Activated CD8-positive, alpha-beta T cell treated with anti-CD3 and anti-CD28 coated beads for 36 hours (primary cell): ENCODE data around the gene GDPD1. TPM values are rescaled to one million over a fixed set of nuclear protein-coding genes. Genes with fewer than 3 reads are reported as not detected.

ENCODE experiments used
- ATAC-seq: fragments of 200-7000 bp; cut with Tn5 transposase; one replicate; pipeline ENCODE4 v1.10.0; 2021; ENCODE audit warnings: mild to moderate bottlenecking, moderate library complexity
- CTCF ChIA-PET: fragments of 350-600 bp; sonication (Branson Sonifier 250); formaldehyde crosslinking; loops from one replicate; lab custom pipeline; 2021; ENCODE audit warnings: antibody characterized with exemption; lab: Charles Lee
- POLR2A ChIA-PET: fragments of 350-600 bp; sonication (Branson Sonifier 250); formaldehyde crosslinking; loops from one replicate; lab custom pipeline; 2021; ENCODE audit warnings: antibody characterized with exemption; lab: Charles Lee
- DNase-seq: peaks from one replicate; pipeline ENCODE4 v3.0.0-alpha.2; 2020
- H3K27ac Mint-ChIP-seq: one replicate; pipeline ENCODE4 v1.8.0; 2021; ENCODE audit warnings: mild to moderate bottlenecking, mixed read lengths
- H3K27me3 Mint-ChIP-seq: one replicate; pipeline ENCODE4 v1.8.0; 2021; ENCODE audit warnings: mixed read lengths
- H3K36me3 Mint-ChIP-seq: one replicate; pipeline ENCODE4 v1.8.0; 2021; ENCODE audit warnings: low read depth, mixed read lengths
- H3K4me1 Mint-ChIP-seq: one replicate; pipeline ENCODE4 v1.8.0; 2021; ENCODE audit warnings: low read depth, mixed read lengths
- H3K4me3 Mint-ChIP-seq: one replicate; pipeline ENCODE4 v1.8.0; 2021; ENCODE audit warnings: mild to moderate bottlenecking, moderate library complexity, mixed read lengths
- H3K9me3 Mint-ChIP-seq: one replicate; pipeline ENCODE4 v1.8.0; 2021; ENCODE audit warnings: mixed read lengths
- intact Hi-C: fragments of 100-400 bp; cut with micrococcal nuclease; formaldehyde crosslinking; loops from one replicate; pipeline ENCODE4 v1.10.0; 2022
- total RNA-seq, 2 experiments: library from RNA; stranded (reverse); gene quantifications; one replicate each; pipeline ENCODE4 v1.2.3, GENCODE V29; 2021
- TF ChIP-seq, protein P1 (sequence below): fragments of 200-600 bp; IDR thresholded peaks from one replicate; pipeline ENCODE4 v1.8.0; 2022; ENCODE audit warnings: antibody characterized with exemption, mild to moderate bottlenecking

Gene GDPD1
- total RNA-seq, 2 experiments from 2014 or later, result 1.3 to 2.0 TPM

- Mint-ChIP-seq H3K9me3 (no peaks in the 10 kb centered on the region), H3K27me3 (no peaks in the 10 kb centered on the region), H3K27ac (no peak overlapping the region), H3K4me3 (no peak overlapping the region), H3K4me1 (no peaks in the 10 kb centered on the region), H3K36me3 (no peaks in the 10 kb centered on the region)
- ChIA-PET CTCF (interaction anchor here (0.7 to 1.4 kb wide), 2 partner anchors 164 to 194 kb away, joined by 3 to 4 read pairs; no protein-coding TSS in a partner anchor), POLR2A (no interaction called here)
- ATAC-seq, result no peak
- TF ChIP-seq, protein P1, sequence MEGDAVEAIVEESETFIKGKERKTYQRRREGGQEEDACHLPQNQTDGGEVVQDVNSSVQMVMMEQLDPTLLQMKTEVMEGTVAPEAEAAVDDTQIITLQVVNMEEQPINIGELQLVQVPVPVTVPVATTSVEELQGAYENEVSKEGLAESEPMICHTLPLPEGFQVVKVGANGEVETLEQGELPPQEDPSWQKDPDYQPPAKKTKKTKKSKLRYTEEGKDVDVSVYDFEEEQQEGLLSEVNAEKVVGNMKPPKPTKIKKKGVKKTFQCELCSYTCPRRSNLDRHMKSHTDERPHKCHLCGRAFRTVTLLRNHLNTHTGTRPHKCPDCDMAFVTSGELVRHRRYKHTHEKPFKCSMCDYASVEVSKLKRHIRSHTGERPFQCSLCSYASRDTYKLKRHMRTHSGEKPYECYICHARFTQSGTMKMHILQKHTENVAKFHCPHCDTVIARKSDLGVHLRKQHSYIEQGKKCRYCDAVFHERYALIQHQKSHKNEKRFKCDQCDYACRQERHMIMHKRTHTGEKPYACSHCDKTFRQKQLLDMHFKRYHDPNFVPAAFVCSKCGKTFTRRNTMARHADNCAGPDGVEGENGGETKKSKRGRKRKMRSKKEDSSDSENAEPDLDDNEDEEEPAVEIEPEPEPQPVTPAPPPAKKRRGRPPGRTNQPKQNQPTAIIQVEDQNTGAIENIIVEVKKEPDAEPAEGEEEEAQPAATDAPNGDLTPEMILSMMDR, result no peak
- intact Hi-C loops, result no loop called here
- DNase-seq, result no peak
Measured at GRCh38 chr17:59277031-59277430, 56.7 kb downstream of the GDPD1 start.

- no peak for DNase-seq
- H3K27me3 Mint-ChIP-seq, result no peaks in the 10 kb centered on the region
- no peak for ATAC-seq
- H3K4me3 Mint-ChIP-seq, result no peak overlapping the region
- no peaks in the 10 kb centered on the region for H3K9me3 Mint-ChIP-seq
- no peak overlapping the region for H3K27ac Mint-ChIP-seq
- CTCF ChIA-PET, result interaction anchor here (0.8 to 1.2 kb wide), 3 partner anchors 12 to 174 kb away, joined by 3 to 4 read pairs (median 3); no protein-coding TSS in a partner anchor
- intact Hi-C loops, result no loop called here
- no peaks in the 10 kb centered on the region for H3K36me3 Mint-ChIP-seq
- POLR2A ChIA-PET, result no interaction called here
- TF ChIP-seq, protein P1, result no peak
- no peaks in the 10 kb centered on the region for H3K4me1 Mint-ChIP-seq
Measured at GRCh38 chr17:59278406-59278805, 58.1 kb downstream of the GDPD1 start.

DNA sequence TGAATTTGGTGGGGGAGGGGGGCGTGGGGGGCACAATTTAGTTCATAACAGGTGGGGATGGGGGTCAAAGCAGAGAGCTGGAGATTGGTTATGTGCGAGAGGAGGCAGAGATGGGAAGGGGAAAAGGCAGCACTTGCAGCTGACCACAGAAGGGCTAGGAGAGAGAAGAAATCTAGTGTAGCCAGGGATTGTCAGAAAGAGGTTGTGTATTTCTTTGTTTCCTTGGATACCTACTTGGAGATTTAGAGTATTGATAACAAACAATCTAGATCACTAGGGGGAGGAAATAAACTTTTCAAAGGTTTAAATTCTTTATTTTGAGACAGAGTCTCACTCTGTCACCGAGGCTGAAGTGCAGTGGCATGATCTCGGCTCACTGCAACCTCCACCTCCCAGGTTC lies 64.0 kb downstream of the GDPD1 start:
- DNase-seq (no peak), ATAC-seq (no peak)
- POLR2A ChIA-PET, result no interaction called here
- H3K4me1 Mint-ChIP-seq, result peaks cover 2% of the 10 kb centered on the region
- CTCF ChIA-PET, result no interaction called here
- no peaks in the 10 kb centered on the region for H3K27me3 Mint-ChIP-seq
- no peak overlapping the region for H3K27ac Mint-ChIP-seq
- no peaks in the 10 kb centered on the region for H3K9me3 Mint-ChIP-seq
- H3K36me3 Mint-ChIP-seq, result no peaks in the 10 kb centered on the region
- intact Hi-C loops, result no loop called here
- TF ChIP-seq, protein P1, result no peak
- no peak overlapping the region for H3K4me3 Mint-ChIP-seq

DNA sequence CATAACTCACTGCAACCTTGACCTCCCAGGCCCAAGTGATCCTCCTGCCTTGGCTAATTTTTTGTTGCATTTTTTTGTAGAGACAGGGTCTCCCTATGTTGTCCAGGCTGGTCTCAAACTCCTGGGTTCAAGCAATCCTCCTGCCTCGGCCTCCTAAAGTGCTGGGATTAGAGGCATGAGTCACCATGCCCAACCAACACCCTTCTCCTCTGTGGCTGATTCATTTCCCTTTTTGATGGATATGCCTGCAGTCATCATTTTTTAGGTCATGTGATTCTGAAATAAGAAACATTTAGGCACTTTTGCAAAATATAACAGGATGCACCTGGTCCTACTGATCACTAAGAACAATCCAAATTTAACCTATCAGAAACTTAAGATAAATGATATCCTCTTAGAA lies 67.1 kb downstream of the GDPD1 start:
- ATAC-seq, result no peak
- POLR2A ChIA-PET, result no interaction called here
- H3K9me3 Mint-ChIP-seq, result no peaks in the 10 kb centered on the region

GRCh38 chr17:59287891-59288290 lies 67.6 kb downstream of the GDPD1 start:
- no peaks in the 10 kb centered on the region for H3K9me3 Mint-ChIP-seq
- H3K4me3 Mint-ChIP-seq, result no peak overlapping the region
- H3K36me3 Mint-ChIP-seq, result no peaks in the 10 kb centered on the region
- DNase-seq, result no peak
- no peak for ATAC-seq
- ChIA-PET CTCF (no interaction called here), POLR2A (no interaction called here)
- H3K4me1 Mint-ChIP-seq, result peaks cover 2% of the 10 kb centered on the region
- H3K27ac Mint-ChIP-seq, result no peak overlapping the region
- no peaks in the 10 kb centered on the region for H3K27me3 Mint-ChIP-seq
- TF ChIP-seq, protein P1, result no peak
- intact Hi-C loops, result no loop called here

More for the DNA sequence above, 67.1 kb downstream of the GDPD1 start:
- TF ChIP-seq, protein P1, result no peak
- no peak overlapping the region for H3K27ac Mint-ChIP-seq
- no peak for DNase-seq
- CTCF ChIA-PET, result no interaction called here
- no peaks in the 10 kb centered on the region for H3K36me3 Mint-ChIP-seq
- H3K4me3 Mint-ChIP-seq, result no peak overlapping the region
- H3K27me3 Mint-ChIP-seq, result no peaks in the 10 kb centered on the region
- peaks cover 2% of the 10 kb centered on the region for H3K4me1 Mint-ChIP-seq
- intact Hi-C loops, result no loop called here
